Measurements from ENCODE around the gene FLAD1.
A peak's percentile ranks its signal among the peaks of the same experiment; 100 is the strongest.

DNA sequence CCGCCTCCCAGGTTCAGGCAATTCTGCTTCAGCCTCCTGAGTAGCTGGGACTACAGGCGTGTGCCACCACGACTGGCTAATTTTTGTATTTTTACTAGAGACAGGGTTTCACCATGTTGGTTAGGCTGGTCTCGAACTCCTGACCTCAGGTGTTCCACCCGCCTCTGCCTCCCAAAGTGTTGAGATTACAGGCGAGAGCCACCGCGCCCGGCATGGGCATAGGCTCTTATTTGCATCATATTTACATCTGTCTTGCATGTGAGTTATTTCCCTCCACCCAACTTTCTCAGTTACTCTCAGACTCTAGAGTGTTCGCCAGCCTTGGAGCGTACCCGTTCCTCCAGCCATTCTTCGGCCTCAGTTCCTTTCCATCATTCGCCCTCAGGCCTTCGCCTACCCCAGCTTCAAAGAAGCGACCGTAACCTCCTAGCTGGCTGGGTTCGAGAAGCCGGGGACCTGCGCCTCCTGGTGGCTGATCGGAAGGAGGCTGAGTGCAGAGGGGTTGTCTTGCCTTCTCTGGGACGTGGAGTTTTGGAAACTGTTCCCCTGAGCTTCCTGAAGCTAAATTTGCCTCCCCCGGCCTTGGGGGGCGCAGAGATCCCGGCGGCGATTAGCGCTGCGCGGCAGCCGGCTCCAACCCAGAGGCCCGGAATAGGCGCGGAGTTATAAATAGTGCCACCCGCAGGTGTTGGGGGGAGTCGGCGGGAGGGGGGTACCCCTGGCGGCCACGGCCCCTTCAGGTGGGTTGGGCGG is 15.8 kb downstream of the FLAD1 start:
- TF ChIP-seq SIN3A (IDR thresholded peaks at IDR 0.05; ENCODE audit: low read depth) (no peak), POLR2A (IDR thresholded peaks at IDR 0.05; ENCODE audit: borderline replicate concordance, extremely low read depth, insufficient read depth, insufficient read length) (peak; percentile 72), EZH2 (IDR thresholded peaks at IDR 0.05) (no peak), POLR2AphosphoS5 (IDR thresholded peaks at IDR 0.05; ENCODE audit: low read depth, low read length) (no peak; the same call in 1 of the 2 replicates), ZNF274 (IDR thresholded peaks at IDR 0.05; ENCODE audit: low read depth, low read length) (no peak), FOSL1 (IDR thresholded peaks at IDR 0.05; ENCODE audit: low read depth) (no peak), CEBPB (IDR thresholded peaks at IDR 0.05; ENCODE audit: low read depth) (no peak), ATF3 (IDR thresholded peaks at IDR 0.05) (no peak), JUND (IDR thresholded peaks at IDR 0.05) (no peak), EGR1 (IDR thresholded peaks at IDR 0.05; ENCODE audit: low read depth) (no peak)
- TF ChIP-seq, protein P1, sequence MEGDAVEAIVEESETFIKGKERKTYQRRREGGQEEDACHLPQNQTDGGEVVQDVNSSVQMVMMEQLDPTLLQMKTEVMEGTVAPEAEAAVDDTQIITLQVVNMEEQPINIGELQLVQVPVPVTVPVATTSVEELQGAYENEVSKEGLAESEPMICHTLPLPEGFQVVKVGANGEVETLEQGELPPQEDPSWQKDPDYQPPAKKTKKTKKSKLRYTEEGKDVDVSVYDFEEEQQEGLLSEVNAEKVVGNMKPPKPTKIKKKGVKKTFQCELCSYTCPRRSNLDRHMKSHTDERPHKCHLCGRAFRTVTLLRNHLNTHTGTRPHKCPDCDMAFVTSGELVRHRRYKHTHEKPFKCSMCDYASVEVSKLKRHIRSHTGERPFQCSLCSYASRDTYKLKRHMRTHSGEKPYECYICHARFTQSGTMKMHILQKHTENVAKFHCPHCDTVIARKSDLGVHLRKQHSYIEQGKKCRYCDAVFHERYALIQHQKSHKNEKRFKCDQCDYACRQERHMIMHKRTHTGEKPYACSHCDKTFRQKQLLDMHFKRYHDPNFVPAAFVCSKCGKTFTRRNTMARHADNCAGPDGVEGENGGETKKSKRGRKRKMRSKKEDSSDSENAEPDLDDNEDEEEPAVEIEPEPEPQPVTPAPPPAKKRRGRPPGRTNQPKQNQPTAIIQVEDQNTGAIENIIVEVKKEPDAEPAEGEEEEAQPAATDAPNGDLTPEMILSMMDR (IDR thresholded peaks at IDR 0.05 in 2 of 3, conservative IDR thresholded peaks at IDR 0.05 in 1 of 3; ENCODE audit: borderline replicate concordance in 1 of 3, insufficient read depth in 1 of 3, low read depth in 2 of 3, low read length in 2 of 3) = peak in 2 of 3 experiments; percentile 96 to 97; a peak in 4 of 6 replicates
- TF ChIP-seq, protein P2, sequence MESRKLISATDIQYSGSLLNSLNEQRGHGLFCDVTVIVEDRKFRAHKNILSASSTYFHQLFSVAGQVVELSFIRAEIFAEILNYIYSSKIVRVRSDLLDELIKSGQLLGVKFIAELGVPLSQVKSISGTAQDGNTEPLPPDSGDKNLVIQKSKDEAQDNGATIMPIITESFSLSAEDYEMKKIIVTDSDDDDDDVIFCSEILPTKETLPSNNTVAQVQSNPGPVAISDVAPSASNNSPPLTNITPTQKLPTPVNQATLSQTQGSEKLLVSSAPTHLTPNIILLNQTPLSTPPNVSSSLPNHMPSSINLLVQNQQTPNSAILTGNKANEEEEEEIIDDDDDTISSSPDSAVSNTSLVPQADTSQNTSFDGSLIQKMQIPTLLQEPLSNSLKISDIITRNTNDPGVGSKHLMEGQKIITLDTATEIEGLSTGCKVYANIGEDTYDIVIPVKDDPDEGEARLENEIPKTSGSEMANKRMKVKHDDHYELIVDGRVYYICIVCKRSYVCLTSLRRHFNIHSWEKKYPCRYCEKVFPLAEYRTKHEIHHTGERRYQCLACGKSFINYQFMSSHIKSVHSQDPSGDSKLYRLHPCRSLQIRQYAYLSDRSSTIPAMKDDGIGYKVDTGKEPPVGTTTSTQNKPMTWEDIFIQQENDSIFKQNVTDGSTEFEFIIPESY (IDR thresholded peaks at IDR 0.05; ENCODE audit: extremely low read depth, insufficient replicate concordance, low read length) = no peak

Data from HCT116 (cell line).